Loucy (cell line): Measurements from ENCODE around the gene HACD3.

ENCODE experiments used
- H2AFZ ChIP-seq: fragments of 200-600 bp; sonication (generic); 2 replicates; pipeline ENCODE4 v1.6.0; 2016; ENCODE audit warnings: antibody characterized with exemption, mild to moderate bottlenecking, low read length, moderate library complexity
- H3F3A ChIP-seq: fragments of 200-600 bp; 2 replicates; pipeline ENCODE4 v1.6.0; 2016; ENCODE audit warnings: antibody characterized with exemption, low read depth, mild to moderate bottlenecking
- H3K27me3 ChIP-seq: fragments of 200-600 bp; sonication (generic); 2 replicates; pipeline ENCODE4 v1.6.1; 2014; ENCODE audit warnings: low read length, mild to moderate bottlenecking; ENCODE audit not compliant: insufficient read depth, poor library complexity, severe bottlenecking
- H3K36me3 ChIP-seq: fragments of 200-600 bp; sonication (generic); 2 replicates; pipeline ENCODE4 v1.6.1; 2016; ENCODE audit warnings: low read length; ENCODE audit not compliant: insufficient read depth
- H3K4me1 ChIP-seq: fragments of 200-600 bp; sonication (generic); 2 replicates; pipeline ENCODE4 v1.5.1; 2014; ENCODE audit warnings: low read length, mild to moderate bottlenecking; ENCODE audit not compliant: insufficient read depth, poor library complexity, severe bottlenecking
- H3K4me2 ChIP-seq: fragments of 200-600 bp; sonication (generic); 2 replicates; pipeline ENCODE4 v1.6.0; 2014; ENCODE audit warnings: antibody characterized with exemption, low read length, low read depth, mild to moderate bottlenecking; ENCODE audit not compliant: poor library complexity, severe bottlenecking
- H3K4me3 ChIP-seq: fragments of 200-600 bp; sonication (generic); 2 replicates; pipeline ENCODE4 v1.5.1; 2014; ENCODE audit warnings: low read length, mild to moderate bottlenecking, mixed read lengths; ENCODE audit not compliant: poor library complexity, severe bottlenecking
- H3K79me2 ChIP-seq: fragments of 200-600 bp; sonication (generic); 2 replicates; pipeline ENCODE4 v1.6.1; 2014; ENCODE audit warnings: low read length; ENCODE audit not compliant: insufficient read depth
- H3K9ac ChIP-seq: fragments of 200-600 bp; sonication (generic); 2 replicates; pipeline ENCODE4 v1.6.0; 2014; ENCODE audit warnings: mild to moderate bottlenecking, low read depth, low read length, moderate library complexity; ENCODE audit not compliant: poor library complexity, severe bottlenecking
- H3K9me2 ChIP-seq: fragments of 200-600 bp; sonication (generic); replicated peaks from 2 replicates; pipeline ENCODE4 v1.6.1; 2016; ENCODE audit warnings: low read depth, low read length, mixed read lengths
- H3K9me3 ChIP-seq: fragments of 200-600 bp; sonication (generic); 2 replicates; pipeline ENCODE4 v1.6.1; 2014; ENCODE audit warnings: mild to moderate bottlenecking, antibody characterized with exemption, low read length, low read depth; ENCODE audit not compliant: insufficient read depth
- H4K20me1 ChIP-seq: fragments of 200-600 bp; sonication (generic); 2 replicates; pipeline ENCODE4 v1.6.0; 2014; ENCODE audit warnings: antibody characterized with exemption, low read length, mild to moderate bottlenecking; ENCODE audit not compliant: insufficient read depth, poor library complexity, severe bottlenecking
- CTCF ChIP-seq: fragments of 200-600 bp; sonication (generic); conservative IDR thresholded peaks from 2 replicates; pipeline ENCODE4 v1.5.1; 2014; ENCODE audit warnings: mild to moderate bottlenecking, antibody characterized with exemption, low read length
- EZH2phosphoT487 ChIP-seq: fragments of 200-600 bp; IDR thresholded peaks from 2 replicates; pipeline ENCODE4 v1.6.1; 2018; ENCODE audit warnings: antibody characterized with exemption, mild to moderate bottlenecking, moderate library complexity, borderline replicate concordance

The HACD3 gene

DNA sequence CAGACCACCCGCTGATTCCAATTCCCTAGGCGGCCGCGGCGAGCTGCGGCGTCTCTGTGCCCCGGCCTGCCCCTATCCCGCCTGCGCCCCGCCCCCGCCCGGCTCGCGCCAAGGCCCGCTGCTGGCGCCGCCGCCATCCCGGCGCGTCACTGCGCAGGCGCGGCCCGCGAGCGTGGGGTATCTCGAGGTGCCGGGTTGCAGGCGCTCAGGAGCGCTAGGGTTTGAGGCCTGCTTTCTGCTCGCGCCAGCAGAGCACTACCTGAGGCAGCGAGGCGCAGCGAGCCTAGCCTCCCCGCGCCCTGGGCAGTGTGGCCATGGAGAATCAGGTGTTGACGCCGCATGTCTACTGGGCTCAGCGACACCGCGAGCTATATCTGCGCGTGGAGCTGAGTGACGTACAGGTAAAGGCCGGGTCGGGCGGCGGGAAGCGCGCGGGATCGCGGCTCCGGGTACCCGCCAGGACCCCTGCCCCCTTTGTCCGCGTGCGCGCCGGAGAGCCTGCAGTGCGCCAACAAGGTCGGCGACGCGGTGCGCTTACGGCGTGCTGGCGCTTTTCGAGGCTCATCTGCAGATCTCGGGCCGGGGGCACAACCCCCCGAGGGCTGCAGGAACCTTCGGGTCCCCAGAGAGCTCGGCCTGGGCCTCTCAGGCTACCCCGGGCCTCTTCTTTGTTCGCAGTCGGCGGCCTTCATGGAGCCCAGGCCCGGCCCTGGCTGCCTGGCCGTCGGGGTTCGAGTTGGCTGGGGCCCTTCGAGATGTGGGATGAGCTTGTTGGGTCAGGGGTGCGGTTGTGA lies at the start of gene HACD3:
TSS of gene HACD3 (plus strand) at position 146 of the 794 bp plus-strand sequence. CDS start at position 315, 169 bp downstream.
- no peaks in the 10 kb centered on the region for H3K9me2 ChIP-seq
- peaks cover 39% of the 10 kb centered on the region for H4K20me1 ChIP-seq
- H3K36me3 ChIP-seq = no peaks in the 10 kb centered on the region
- H3K27me3 ChIP-seq = no peaks in the 10 kb centered on the region
- peaks cover 52% of the 10 kb centered on the region for H3K79me2 ChIP-seq
- H2AFZ ChIP-seq = peak within 1 kb of the TSS; percentile 99
- H3K4me2 ChIP-seq = peak within 1 kb of the TSS; percentile 96
- H3K9me3 ChIP-seq = no peaks in the 10 kb centered on the region
- H3K4me1 ChIP-seq = peaks cover 32% of the 10 kb centered on the region
- TF ChIP-seq CTCF (no peak), EZH2phosphoT487 (no peak)
- H3F3A ChIP-seq = no peaks in the 10 kb centered on the region
- peak within 1 kb of the TSS; percentile 97 for H3K4me3 ChIP-seq
- peak within 1 kb of the TSS; percentile 98 for H3K9ac ChIP-seq

GRCh38 chr15:65484876-65485275 lies 45.4 kb upstream of the HACD3 start:
- Histone ChIP-seq H3K4me1 (no peaks in the 10 kb centered on the region), H2AFZ (no peak overlapping the region), H3K27me3 (no peaks in the 10 kb centered on the region), H3F3A (no peaks in the 10 kb centered on the region), H3K4me3 (no peak overlapping the region), H4K20me1 (no peaks in the 10 kb centered on the region), H3K9me2 (no peaks in the 10 kb centered on the region), H3K9me3 (no peaks in the 10 kb centered on the region), H3K4me2 (no peak overlapping the region), H3K79me2 (no peaks in the 10 kb centered on the region), H3K9ac (no peak overlapping the region), H3K36me3 (peaks cover 72% of the 10 kb centered on the region; the same call in 1 of the 2 replicates)
- TF ChIP-seq EZH2phosphoT487 = no peak
- TF ChIP-seq CTCF = no peak

- Histone ChIP-seq H3K36me3 (peaks cover 60% of the 10 kb centered on the region; the same call in 1 of the 2 replicates), H3K4me1 (no peaks in the 10 kb centered on the region), H3K79me2 (peaks cover 6% of the 10 kb centered on the region; the same call in 1 of the 2 replicates), H4K20me1 (peaks cover 4% of the 10 kb centered on the region), H3K9me3 (no peaks in the 10 kb centered on the region), H2AFZ (no peak overlapping the region), H3K4me2 (no peak overlapping the region), H3K4me3 (no peak overlapping the region), H3F3A (no peaks in the 10 kb centered on the region), H3K27me3 (no peaks in the 10 kb centered on the region), H3K9ac (no peak overlapping the region), H3K9me2 (no peaks in the 10 kb centered on the region)
- TF ChIP-seq CTCF = no peak
- no peak for TF ChIP-seq EZH2phosphoT487
These were observed 36.2 kb upstream of the HACD3 start for GRCh38 chr15:65494076-65494475.
